Measurements from ENCODE around the gene IL17A.

IL17A gene

DNA sequence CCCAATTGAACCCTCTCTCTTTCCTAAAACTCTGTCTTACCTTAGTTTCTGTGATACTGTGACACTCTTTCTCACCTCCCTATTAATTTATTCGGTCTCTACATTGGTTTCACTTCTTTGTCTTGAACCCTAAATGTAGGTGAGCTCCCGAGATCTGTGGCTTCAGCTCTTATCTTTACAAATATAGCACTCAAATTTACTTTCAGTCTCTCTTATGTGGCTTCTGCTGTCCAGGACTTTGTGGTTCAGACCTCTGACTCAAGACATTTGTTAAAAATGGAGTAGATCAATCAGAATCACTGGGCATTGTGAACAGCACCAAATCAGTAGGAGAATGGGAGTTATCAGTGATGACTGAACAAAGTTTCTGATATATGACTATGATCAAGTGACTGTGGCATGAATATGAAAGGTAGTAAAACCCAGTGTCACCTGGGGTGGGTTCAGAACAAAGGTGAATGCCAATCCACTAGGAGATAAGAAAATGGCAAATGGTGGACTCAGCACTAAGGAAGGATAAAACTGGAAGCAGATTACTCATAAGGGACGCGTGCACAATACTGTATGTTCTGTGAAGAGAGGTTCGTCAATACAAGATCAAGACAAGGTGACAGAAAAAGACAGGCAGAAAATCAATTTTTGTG is 30.9 kb downstream of the IL17A start:
- DNase-seq (ENCODE audit: low read depth in 3 of 3): no peak

DNA sequence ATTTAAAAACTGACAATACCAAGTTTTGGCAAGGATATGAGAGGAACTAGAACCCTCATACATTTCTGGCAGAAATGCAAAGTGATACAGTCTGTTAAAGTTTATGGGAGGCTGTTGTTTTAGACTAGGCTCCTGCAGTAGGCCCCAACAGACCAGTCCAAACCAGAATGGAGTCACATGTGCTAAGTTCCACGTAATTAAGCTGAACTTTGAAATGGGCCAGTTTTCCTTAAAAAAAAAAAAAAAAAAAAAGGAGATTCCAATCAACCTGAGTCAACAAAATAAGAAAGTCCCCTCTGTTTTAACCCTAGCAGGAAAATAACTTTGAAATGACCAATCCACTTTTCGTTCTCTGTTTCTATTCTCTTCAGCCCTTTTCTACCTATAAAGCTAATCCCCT is 31.6 kb downstream of the IL17A start:
- DNase-seq (ENCODE audit: low read depth in 3 of 3): no peak

DNA sequence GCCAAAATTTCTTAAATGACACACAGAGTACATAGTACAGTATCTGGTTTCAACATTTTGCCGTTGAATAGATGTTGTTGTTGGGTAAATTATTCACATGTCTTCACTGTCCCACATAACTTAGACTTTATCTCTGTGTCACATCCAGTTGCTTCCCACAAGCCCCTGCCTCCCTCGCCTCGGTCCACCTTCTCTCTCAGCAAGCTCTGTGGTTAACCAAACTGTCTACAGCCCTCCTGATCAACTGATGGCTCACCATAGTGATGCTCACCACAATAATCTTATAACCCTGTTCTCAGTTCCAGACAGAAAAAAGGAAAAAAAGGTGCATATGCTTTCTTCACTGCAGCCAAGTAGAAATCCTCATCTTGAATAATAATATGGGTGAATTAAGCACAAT is 35.1 kb downstream of the IL17A start:
- peak in 2 of 3 experiments; percentile 17 to 57 for DNase-seq (ENCODE audit: low read depth in 3 of 3)

DNA sequence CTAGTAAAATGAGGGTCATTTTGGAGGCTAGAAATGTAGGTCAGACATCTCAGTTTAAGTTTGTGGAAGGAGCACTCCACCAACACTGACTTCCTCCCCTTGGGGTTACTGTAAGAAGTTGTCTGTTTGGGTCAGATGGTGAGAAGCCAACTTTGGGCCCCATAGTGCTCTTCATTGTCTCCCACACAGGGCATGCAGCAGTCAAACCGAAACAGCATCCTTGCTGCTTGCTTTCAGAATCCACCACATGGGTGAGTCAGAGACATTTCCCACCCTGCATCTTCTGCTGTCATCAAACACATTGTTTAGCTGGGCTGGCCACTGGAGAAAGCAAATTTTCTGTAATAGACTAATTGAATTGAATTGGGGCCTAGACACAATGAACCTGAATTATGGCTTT is 41.3 kb downstream of the IL17A start:
- DNase-seq (ENCODE audit: low read depth in 3 of 3): peak; percentile 33 to 69 (median 56)

DNA sequence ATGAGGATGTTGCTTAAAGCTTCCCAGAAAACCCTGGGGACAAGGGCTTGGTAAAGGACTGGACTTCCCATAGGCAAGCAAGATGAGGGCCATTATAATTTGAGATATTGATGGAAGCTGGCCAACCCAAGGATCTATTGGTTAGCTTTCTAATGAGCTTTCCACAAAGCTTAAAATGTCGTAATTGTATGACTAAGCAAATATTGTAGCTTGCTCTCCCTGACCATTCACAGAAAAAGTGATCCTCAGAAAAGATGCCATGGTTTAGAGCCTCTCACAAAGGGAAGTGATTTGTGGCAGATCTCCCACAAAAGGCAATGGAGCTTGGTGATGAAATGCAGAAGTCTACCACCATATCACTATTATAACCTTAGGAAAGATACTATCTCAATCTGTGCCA is 44.5 kb downstream of the IL17A start:
- no peak for DNase-seq (ENCODE audit: low read depth in 3 of 3)

DNA sequence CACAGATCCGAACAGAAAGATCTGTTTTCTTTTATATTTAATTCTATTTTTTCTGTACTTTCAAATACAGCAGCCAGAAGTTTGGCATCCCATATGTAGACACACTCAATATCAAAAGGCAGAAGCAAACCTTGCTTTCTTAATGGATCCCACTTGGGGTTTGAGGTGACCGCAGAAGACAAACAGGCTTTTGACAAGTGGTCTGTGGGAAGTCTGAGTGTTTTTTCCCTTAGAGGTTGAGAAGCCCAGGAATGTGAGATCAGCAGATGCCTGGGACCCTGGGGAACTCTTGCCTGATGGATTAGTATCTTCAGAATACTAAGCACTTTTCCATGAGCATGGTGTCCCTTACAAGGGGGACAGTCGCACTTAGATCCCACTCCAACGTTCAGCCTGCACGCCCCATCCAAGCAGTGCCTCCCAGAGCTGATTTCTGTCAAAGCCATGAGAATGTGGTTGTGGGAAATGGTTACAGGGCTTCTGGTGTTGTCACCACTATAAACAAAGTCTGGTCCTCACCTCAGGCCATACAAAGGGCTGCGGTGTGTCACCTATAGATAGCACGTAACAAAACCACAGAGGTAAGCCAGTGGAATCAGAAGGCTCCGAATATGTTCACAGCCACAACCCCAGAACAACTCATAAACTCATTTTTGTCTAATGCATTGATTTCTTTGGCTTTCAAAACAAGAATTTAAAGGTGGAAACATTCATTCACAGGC is 45.4 kb downstream of the IL17A start:
- peak in 1 of 3 experiments; percentile 32 for DNase-seq (ENCODE audit: low read depth in 3 of 3)

DNA sequence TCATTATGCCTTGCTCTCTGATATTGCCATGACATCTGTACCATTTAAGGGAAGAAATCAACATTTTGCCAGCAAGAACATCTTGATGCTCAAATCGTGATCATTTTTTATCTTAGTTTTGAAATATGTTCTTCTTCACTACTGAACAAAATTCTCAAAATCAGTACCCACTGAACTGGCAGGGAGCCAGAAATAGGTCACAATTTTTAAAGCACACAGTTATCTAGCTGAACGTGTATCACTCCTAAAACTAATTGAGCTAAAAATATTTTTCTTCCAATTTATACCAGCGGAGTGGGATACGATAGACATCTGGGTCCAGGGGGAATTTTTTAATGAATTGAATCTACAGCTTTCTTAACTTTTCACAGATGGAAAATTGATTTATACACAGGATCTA is 46.8 kb downstream of the IL17A start:
- no peak for DNase-seq (ENCODE audit: low read depth in 3 of 3)

DNA sequence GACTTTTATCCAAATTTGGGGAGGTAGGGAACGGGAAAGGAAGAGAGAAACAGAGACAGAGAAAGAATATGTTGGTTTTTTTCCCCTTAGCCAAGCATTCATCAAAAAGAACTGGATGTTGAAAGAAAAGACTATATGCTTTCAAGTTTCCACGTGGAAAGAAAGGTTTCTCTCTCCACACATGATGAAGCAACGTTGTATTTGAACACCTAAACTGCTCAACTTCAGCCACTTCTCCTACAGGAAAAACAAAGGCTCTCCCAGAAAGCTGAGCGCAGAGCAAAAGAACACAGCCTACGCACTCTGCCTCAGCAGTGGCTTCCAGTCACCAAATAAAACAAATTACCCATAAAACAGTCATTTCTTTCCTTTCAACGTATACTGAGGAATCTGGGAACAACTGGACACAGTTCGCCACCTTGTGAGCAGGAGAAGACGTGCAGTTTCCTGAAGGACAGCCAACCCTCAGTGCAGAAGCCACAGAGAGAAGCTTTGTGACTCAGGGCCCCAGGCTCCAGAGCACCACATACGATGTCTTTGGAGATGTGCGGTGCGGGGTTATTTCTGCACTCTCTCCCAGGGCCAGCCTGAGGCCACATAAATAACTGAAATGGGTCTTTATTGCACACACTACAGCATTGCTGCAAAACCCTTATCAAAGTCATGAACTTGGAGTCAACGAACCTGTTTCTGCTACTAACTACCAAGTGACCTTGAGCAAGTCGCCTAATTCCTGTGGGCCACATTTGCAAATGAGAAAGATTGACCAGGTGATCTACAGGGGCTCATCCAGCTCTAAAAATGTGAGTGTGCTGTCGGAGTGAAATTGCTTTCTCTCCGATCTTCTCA is 48.0 kb downstream of the IL17A start:
- DNase-seq (ENCODE audit: low read depth in 3 of 3): peak in 1 of 3 experiments; percentile 47
